ENCODE data around the gene ALG2.

The ALG2 gene

GRCh38 chr9:99189887-99190596 is 31.7 kb downstream of the ALG2 start:
- no peak for DNase-seq

DNA sequence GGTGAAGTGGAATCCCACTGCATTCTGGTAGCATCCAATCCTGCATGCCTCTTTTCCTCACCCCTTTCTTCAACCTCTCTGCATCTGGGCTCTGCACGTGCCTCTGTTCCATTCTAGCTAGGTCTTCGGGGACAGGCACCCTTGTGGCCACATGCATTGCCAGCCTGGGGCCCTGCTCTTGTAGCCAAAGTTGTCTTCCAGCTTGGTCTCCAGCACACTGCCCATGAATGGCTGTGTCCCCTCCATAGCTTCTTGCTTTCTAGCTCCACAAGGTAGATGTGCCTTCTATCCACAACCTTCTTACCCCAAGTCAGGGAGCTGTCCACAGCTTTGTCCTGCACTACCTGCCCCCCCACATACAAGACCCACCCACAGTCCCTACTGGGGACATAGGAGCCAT is 32.6 kb downstream of the ALG2 start:
- no peak for DNase-seq

GRCh38 chr9:99187311-99187710 is 34.4 kb downstream of the ALG2 start:
- DNase-seq, result no peak

- no peak for DNase-seq
Measured at GRCh38 chr9:99185934-99186333, 35.8 kb downstream of the ALG2 start.

- no peak for DNase-seq
Measured at GRCh38 chr9:99185348-99185632, 36.5 kb downstream of the ALG2 start.

- DNase-seq, result peak; percentile 78
Measured at GRCh38 chr9:99184475-99185347, 37.0 kb downstream of the ALG2 start.

DNA sequence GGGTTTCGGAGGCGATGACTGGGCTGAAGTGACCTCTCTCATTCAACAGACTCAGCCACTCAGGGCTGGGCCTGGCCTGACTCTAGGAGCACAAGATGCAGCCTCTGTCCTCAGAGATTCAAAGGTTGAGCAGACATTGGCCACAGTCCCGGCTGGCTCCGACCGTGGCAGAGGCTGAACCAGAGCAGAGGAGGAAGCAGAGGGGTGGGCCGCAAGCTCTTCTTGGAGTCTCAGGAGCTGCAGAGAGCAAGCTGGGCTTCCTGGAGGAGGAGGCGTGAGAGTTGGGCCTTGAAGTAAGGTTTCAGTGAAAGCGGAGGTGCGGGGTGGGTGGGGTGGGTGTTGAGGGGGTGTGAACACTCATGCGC is 37.6 kb downstream of the ALG2 start:
- no peak for DNase-seq

- no peak for DNase-seq
Measured at GRCh38 chr9:99183616-99184015, 38.1 kb downstream of the ALG2 start.

DNA sequence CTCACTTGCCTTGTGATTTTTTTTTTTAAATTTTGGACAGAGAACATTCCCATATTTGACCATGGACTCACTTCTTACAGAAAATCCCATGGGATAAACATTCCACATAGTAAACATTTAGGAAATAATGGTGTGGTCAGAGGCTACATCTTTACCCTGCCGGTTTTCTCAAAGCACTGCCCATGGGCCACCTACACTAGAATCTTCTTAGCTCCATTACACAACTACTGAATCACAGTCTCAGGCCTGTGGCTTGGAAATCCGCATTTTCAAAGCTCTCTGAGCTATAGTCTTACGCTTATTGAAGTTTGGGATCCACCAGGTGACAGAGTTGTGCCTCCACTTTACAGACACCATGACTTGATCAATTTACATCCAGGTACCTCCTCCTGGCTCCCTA is 39.4 kb downstream of the ALG2 start:
- no peak for DNase-seq

DNA sequence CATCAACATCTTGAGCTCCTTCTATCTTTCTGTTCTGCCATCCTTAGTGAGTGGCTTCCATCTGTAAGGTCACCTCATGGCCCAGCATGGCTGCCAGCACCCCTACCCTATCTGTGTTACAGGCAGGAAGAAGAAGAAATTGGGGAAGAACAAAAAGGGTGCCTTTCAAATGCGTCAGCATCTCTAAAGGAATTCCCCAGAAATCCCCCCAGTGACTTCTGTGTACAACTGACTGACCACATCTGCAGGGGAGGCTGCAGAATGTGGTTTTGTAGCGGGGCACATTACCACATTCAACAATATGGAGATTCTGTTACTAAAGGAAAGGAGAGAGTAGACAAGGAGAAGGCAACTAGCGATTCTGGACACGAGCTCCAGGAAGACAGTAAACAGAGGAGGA is 40.1 kb downstream of the ALG2 start:
- DNase-seq, result peak; percentile 27

DNA sequence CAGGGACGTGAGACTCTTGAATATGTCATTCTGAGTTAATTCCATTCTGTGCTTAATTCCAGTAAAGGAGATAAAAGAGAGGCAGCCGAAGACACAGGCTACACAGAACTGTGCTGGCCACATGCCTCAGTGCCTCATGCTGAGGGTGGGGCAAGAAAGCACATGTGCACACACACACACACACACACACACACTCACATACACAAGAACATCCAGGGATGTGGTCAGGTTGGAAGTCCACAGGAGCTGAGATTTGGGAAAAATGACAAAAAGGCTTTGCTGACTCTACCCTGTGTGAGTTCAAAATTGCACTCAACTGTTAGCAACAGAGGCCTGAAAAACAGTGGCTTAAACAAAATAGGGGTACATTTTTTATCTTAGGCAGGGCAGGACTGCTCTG is 40.5 kb downstream of the ALG2 start:
- no peak for DNase-seq

DNA sequence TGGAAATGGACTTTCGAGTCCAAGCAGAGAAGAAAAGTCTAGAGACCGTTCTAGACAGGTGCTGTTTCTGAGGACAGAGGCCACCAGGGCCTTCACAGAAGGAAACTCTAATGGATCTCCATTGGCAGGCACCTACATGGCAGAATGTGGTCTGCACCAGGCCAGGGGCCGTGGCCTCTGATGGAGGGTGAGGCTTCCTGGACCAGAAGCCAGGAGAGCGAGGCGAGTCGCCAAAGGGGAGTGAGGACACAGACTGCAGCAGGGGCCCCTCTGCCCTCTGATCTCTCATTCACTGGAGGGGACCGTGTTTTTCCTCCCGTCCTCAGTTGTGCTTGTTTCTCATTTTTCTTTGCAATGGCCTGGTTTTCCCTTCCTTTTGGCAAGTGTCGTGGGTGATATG is 41.1 kb downstream of the ALG2 start:
- DNase-seq, result no peak

DNA sequence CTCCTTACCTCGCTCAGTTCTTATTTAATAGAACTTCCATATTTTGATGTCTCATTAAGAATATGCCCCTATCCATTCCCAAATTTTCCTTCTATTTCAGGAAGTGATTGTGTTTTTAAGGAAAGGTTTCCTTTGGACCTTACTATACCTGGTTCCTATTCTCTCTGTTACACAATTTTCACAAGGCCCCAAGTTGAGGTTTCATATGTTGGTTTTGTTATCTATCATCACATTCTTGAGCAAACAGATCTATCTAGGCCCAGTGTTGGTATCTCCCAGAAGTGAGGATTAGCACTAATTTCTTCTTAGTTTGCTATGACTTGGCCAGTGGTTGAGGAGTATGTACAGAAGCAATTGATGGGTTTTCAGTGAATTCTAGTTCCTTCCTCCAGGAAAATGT is 41.5 kb downstream of the ALG2 start:
- DNase-seq, result no peak

GRCh38 chr9:99178912-99179872 is 42.5 kb downstream of the ALG2 start:
- no peak for DNase-seq

GRCh38 chr9:99177576-99178366 is 44.0 kb downstream of the ALG2 start:
- DNase-seq, result no peak

DNA sequence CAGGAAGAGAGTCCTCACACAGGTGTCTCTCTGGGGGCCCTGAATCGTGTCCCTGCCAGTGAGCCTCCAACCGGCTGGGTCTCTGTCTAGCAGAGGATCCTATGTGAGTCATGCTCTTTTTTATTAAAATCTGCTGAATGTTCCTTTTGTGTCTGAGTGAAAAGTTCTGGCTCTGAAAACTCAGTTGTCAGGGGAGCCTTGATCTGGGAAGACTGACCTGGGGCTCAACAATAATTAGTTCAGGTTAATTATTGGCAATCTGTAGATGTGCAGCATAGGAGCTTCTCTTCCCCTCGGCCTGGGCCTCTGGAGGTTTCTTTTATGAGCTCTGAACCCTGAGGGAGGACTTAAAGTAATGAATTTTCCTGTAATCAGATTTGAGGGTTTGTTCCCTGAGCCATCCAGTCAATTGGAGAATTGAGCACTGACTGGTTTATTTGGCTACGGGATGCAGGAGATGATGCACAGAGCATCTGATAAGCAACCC is 45.2 kb downstream of the ALG2 start:
- DNase-seq, result no peak

GRCh38 chr9:99173570-99174504 is 47.9 kb downstream of the ALG2 start:
- no peak for DNase-seq

GRCh38 chr9:99172124-99173091 is 49.3 kb downstream of the ALG2 start:
- DNase-seq, result no peak

DNA sequence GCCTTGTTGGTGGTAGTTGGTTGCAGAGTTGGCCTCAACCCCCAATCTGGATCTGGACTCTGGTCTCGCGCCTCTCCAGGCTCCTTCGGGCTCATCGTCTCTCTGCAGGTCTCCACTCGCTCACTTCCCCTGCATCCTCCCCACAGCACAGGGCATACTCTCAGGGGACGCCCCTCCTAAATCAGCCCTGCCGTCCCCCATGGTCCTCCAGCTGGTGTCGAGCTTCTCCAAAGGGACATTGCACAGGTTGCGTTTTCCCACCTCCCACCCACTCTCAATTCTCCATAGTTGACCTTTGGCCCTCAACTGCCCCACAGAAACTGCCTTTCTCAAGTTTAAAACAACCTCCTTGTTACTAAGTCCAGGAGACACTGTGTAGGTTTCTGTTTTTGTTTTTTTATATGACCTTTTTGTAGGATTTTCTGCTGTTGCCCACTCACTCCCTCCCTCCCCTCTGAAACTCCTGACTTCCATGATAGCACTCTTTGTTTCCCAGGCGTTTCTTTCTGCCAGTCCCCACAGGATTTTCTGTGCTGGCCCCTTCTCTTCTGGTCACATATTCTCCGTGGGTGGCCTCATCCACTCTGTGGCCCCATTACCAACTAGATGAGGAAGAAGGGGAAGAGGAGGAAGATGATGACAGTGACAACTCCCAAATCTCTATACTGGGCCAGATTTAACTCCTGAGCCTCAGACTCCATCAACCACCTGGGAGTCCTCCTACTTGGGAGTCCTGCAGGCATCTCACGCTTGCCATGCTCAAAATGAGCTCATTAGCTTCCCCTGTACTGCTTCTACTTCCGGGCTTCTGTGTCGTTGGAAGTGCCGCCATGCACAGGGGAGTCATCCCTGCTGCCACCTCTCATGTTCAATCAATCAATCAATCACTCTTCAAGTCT is 50.3 kb downstream of the ALG2 start:
- no peak for DNase-seq
